ENCODE data around the gene TRAPPC11.

GRCh38 chr4:183627979-183628588 is 31.0 kb upstream of the TRAPPC11 start:
- TF ChIP-seq CTCF (IDR thresholded peaks at IDR 0.05; ENCODE audit: low read length) (no peak), EZH2 (IDR thresholded peaks at IDR 0.05; ENCODE audit: borderline replicate concordance, low read length) (no peak)
